ENCODE measurements around the gene SMAD5.

The SMAD5 gene

DNA sequence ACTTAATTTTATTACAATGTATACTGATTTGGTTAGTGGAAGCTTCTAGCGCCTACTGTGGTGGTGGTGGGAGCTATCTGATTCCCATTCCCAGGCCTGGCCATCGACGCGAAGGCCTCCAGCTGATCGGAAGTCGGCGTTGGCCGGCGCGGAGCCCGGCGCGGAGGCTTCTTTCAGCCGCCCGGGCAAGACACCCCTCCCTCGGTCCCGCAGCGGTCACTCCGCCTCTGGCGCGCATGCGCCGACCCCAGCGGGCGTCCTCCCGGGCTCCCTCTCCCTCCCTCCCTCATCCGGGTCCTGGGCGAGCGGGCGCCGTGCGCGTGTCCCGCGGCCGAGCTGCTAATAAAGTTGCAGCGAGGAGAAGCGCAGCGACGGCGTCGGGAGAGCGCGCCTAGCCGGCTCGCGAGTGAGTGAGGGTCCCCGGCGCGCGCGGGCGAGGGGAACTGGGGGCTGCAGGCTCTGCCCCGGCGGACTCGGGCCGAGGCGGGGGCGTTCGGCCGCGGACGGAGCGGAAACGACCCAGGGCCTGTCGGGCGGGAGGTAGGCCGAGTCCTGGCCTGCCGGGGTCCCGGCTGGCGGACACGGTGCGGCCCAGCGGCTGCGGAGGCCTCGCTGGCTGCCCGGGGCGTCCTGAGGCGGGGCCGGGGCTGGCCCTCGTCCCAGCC lies at the start of gene SMAD5:
SMAD5 (plus strand) TSS at position 289 of the 665 bp plus-strand sequence. CDS start 20,916 bp downstream, outside the sequence.
- peak; percentile 77 for DNase-seq

DNA sequence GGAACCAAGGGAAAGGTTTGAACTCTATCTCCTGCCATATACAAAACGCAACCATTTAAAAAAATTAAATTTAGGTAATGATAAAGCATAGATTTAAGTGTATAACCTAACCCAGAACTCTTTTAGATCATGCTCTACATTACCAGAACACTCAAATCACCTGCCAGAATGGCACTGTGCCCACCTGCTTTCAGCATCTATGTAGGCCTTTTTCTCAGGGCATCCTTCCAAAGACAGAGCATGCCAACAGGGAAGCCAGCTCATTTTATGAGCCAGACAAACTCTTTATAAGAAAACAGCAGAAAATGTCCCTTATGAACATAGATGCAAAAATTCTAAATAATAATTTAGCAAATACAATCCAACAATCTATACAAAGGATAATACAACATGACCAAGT lies 47.9 kb upstream of the SMAD5 start:
- no peak for DNase-seq

DNA sequence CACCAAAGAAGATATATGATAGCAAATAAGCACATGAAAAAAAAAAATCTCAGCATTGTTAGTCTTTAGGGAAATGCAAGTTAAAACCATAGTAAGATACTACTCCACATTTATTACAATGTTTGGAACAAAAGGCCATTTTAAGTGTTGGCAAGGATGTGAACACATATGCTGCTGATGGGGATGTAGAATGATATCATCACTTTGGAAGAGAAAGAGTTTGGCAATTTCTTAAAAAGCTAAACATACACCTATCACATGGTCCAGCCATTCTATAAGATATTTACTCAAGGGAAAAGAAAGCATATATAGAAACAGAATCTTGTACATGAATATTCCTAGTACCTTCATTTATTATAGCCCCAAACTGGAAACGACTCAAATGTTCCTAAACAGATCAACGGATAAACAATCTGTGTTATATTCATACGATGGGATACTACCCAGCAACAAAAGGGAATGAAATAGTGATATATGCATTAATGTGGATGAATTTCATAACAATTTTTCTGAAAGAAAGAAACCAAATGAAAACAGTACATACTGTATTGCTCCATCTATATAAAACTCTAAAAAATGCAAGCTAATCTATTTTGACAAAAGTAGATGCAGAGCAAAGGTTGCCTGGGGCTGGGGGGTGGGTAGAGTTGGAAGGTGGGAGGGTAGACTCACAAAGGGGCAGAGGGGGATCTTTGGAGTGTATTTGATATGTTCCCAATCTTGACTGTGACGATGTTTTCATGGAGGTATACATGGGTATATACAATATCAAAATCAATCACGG lies 45.7 kb upstream of the SMAD5 start:
- DNase-seq: no peak

DNA sequence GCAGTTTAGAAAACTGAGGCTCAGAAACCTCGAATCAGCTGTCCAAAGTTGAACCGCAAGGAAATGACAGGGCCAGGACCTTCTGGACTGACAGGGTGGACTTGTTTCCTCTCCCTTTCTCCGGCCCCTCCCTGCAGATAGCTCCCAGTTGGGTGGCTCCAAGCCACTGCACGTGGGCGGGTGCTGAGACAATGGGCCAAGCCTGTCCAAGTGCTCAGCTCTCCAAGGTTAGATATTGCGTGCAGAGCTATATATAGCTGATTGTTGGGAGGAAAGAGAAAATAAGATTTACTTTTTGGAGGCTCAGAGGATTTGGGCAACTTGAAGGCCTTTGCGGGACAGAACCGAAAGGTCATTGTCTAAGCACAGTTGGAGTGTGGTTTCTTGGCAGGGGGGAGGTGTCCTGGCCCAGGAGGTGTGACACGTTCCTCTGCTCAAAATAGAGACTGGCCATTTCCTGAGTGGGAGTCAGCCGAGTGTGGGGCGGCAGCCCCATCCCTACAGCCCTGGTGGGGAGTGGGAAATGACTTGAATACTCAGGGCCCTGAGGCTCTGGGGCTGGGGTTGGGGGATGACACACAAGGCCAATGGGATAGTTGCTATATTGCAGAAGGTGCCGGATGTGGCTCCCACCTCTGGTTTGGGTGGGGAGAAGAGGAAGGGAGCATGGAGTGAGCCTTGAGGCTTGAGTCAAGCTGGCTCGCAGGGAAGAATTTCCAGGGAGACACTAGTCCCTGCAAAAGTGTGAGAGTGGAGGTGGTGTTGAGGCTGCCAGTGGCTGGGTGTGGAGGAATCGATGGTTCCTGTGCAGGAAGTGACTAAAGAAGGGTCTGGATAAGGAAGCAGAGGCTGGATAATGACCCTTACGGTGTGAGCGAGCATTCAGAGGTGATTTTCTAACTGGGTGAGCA lies 44.4 kb upstream of the SMAD5 start:
- no peak for DNase-seq

DNA sequence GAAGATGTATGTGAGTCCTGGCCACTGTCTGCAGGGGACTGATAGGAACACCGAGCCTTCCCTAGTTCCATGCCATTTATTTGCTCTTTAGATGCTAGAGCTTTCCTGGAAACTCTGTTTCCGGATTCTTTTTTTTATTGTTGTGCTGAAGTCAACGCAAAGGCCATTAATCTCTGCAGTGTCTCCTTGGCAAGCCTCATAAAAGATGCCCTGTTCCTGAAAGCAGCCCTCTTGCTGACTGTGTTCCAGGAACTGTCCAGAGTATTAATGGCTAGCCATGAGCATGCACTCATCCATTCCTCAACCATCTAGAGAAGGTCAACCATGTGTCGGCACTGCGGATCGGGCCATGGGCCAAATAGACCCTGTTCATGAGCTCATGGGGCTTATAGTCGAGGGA lies 42.9 kb upstream of the SMAD5 start:
- DNase-seq: no peak

DNA sequence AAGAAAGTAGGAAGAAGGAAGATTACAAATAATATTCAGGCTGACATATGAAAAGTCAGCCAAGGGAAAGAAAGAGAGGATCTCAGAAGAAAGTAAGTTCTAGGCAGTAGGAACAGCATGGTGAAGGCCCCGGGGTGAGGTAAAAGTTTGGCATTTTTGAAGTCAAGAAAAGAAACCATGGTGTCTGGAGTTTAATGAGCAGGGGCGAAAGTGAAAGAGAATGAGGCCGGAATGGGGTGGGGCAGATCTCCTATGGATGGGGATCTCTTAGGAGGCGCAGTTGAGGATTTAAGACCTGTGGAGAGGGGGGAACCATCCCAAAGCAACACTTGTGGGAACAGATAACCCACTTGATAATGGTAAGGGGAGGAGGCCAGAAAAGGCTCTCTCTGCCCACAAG lies 42.3 kb upstream of the SMAD5 start:
- DNase-seq: no peak

DNA sequence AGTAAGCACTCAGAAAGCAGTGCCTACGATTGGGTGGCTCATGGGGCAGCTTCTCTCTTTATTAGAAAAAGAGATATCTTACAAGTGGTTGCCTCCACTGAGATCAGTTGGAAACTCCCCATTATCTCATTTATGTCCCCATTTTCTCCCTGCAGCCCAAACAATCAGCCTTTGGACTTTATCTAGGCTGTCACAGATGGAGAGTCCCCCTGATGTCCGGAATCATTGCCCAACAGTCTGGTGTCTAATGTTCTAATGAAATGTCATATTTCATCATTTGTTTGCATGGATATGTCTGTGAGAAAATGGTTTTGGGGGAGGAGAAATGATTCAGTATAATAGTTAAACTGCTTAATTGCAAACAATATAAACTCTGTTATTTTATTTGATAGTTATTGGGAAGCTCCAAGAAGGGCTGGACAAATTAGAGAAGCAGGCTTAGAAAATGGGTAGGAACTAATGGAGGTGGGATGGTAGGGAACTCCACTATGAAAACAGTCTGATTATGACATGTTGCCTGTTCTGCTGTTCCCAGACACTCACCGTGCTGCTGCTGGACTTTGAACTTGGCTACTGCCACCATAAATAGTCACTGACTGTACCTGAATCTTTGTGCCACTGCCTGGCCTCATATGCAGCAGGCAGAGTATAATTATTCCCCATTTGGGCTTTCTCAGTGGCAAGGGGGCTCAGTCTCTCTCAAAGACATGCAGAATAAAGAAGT lies 38.3 kb upstream of the SMAD5 start:
- no peak for DNase-seq

DNA sequence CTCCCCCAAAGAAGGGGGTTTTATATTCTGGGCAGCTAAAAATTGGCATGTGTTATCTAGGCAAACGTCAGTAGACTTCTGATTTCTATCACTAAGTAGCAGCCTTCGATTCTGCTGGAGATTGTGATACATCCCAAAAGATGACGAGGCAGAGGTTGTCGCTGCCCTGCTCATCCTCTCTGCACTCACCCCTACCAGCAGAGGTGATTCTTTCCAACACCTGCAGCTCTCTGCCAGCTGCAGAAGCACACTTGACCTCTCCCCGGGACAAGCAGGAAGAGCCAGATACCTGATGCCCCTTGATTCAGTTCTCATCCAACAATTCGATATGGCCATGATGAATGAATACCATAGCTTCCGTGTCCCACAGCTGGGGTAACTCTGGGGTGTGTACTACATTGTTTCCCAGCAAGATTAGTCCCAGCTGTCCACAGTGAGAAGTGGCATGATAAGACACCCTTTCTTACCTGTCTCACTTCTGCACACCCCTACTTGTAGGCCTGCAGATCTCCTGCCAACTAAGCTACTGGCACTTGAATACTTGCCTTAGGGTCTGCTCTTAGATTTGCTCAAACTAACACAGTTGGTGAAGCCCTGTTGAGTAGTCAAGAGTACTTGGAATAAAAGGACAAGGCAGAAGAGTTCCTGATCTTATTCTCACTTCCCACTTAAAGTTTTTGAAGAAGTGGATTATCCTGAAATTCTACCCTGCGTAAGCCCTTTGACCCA lies 37.6 kb upstream of the SMAD5 start:
- DNase-seq: no peak

DNA sequence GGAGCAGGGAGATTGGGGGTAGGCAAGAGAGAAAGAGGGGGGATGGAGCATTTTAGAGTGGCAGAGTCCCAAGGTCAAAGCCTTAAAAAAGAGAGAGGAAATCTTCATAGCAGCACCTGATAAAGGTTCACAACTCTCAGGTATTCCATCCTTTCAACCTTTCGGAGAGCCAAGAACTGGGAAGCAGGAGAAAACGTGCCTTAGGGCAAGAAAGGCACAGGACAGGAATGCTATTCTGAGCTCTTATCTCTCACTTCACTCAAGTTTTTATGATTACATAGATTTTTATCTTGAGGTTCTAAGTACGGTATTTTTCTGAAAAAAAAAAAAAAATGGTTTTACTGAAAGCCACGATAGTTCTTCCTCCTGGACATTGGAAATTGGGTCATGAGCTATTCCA lies 34.5 kb upstream of the SMAD5 start:
- DNase-seq: no peak

DNA sequence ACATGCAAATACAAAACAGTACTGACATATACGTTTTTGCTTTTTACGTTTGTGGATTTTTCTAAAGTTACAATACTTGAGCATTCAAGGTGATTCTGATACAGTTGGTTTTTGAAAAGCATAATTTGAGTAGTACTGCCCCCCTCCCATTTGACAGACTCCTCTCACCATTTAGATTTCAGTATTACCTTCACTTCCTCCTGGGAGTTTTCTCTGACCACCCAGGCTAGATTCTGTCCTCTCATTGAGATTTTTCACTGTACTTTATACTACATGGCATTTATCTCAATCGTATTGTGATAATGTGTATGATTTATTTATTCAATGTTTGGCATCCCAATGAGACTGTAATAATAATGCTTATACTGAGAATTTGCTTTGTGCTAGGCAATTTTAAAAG lies 32.8 kb upstream of the SMAD5 start:
- no peak for DNase-seq

DNA sequence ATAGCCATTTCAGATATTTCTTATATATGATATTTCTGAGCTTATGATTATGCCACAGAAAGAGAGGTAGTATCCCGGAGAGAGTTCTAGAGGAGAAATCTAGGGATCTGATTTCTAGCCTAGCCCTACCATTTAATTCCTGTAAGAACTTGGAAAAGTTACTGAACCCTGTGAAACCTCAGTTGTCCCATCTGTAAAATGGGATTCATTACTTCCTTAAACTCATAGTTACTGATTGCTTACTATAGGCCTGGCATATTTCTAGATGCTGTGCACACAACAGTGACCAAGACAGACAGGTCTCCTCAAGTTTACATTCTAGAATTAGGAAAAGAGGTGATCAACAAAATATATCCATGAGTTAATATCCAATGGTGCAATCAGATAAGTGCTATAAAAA lies 30.8 kb upstream of the SMAD5 start:
- no peak for DNase-seq

DNA sequence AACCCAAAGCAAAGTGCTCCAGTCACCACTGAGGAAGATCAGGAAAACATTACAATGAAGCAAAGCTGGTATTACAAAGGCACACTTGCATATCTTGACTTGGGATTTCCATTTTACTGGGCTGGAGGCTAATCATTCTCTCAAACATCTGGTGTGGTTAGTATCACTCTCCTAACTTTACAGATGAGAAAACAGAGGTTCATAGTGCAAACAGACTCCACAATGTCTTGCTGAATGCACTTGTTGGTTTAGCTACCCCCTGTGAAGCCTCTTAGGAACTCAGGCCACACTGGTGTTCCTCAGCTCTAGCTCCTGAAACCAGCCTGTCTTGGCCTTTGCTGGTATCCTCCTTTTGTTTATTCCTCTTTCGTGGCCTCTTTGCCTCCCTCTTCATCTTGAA lies 29.5 kb upstream of the SMAD5 start:
- no peak for DNase-seq

DNA sequence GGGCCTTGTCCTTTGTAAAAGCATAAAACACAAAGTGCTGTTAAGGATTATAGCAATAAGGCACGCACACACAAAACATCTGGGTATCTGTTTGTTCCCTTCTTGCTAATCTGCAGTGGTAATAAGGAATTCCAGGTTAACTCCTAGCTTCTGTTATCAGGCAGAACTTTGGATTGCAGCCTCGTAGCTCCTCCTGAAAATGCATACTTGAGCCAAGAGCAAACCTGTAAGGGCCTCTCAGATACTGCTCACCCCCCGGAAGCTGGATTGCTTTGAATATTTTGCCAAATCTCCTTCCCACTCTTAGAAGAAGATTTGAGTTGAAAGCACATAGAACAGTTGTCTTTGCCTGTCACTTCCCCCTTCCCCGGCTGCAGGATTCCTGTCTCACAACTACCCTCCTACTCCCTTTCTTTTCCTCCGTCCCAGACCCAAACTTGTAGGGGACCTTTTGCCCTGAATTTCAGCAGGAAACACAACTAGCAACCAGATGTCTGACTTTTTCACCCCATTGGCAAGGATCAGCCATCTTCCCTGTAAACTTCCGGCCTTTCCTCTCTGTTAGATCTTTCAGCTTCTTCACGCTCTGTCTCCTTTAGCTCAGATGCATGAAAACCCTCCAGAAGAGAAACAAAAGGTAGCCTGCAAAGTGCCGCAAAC lies 28.2 kb upstream of the SMAD5 start:
- DNase-seq: no peak

DNA sequence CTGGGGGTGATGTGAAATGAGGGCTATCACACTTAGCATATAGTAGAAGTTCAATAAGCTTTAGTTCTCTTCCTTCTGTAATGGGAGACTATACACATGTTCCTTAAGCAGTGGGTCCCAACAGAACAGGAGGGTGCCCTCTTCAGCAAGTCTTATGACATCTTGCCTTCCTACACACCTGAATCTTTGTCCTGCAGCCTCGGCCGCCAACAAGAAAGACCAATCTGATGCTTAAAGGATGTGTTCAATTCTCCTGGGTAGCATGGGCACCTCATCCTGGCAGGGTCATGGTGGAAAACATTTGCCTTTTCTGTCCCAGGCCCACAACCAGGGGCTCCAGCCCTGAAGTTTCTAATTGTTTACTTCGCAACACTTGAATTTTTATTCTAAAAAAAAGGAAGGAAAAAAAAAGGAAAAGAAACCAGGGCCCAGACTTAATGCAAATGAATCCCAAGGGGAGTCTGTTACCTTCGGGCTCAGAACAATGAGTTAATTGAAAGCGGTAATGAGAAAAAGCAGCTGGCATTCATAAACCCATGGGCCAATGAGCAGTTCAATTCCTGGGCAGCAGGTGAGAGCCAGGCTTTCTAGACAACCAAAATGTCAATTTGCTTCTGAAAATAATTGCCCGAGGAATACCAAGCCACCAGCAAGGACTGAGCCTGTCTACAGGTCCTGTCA lies 26.2 kb upstream of the SMAD5 start:
- no peak for DNase-seq

DNA sequence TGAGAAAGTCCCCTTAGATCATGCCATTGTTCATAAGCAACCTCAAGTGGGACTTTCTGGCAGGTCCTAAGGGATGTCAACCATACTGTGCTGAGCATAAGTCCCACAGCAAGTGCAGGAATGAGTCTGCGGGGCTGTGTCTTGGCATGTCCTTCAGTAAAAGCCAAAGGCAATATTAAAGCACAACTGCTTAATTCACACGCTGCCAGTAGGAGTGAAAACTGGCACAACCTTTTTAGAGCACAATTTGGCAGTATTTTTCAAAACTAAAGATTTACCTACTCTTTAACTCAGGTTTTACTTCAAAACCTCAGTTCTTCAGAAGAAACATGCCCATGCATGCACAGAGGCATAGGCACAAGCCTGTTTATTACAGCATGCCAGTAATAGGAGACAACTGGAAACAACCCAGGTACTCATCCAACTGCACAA lies 24.4 kb upstream of the SMAD5 start:
- DNase-seq: no peak

DNA sequence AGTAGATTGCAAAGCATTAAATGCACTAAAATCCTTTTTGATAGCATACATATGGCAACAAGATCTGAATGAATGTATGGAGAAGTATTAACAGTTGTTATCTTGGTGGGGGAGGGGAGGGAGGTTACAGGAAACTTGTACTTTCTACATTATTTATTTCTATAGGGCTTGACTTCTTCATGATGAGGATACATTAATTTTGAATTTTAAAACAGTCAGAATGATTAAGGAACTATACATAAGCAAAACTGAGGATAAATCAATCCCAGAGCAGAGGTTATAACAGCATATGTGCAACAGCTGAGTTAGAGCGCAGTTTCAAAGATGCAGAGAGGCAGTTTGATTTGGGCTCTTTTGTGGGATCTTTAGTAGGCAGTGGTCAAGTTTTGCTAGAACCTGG lies 23.9 kb upstream of the SMAD5 start:
- no peak for DNase-seq

DNA sequence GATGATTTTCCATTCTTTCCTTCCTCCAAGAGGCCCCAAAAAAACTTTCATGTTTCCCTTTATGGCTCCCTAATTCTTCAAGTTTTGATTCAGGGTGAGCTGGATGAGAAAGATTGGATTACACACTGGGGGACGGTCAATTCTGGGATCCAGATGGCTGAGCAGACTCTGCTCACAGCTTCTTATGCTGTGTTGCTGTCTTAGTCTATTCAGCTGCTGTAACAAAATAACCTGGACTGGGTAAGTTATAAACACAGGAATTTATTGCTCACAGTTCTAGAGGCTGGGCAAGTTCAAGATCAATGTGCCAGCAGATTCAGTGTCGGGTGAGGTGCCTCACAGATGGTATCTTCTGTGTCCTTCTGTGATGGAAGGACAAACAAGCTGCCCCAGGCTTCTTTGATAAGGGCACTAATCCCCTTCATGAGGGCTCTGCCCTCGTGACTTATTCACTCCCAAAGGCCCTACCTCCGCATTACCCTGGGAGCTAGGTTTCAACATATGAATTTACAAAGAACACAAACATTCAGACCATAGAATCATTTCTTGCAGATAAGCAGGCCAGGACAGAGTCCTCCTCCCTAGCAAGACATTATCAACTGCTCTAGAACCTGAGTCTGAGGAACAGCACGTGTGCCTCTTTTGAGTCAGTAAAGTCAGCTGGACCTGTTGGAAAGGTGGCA lies 23.1 kb upstream of the SMAD5 start:
- DNase-seq: no peak

DNA sequence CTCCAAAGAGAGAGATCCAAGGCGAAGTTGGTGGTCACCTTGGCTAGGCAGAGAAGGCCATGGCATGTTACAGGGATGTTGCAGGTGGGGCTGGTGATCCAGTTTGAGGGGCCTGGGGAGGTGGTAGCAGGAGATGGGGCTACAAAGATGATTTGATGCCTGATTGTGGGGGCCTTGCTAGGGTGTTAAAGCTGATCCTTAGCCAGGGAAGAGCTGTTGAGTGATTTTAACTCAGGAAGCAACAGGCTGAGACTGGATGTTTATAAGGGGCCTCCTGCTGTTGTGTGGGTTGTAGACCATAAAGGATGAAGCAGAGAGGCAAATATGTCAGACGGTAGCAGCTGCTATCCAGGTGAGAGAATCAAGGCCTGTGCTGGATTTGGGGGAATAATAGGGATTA lies 19.0 kb upstream of the SMAD5 start:
- no peak for DNase-seq

DNA sequence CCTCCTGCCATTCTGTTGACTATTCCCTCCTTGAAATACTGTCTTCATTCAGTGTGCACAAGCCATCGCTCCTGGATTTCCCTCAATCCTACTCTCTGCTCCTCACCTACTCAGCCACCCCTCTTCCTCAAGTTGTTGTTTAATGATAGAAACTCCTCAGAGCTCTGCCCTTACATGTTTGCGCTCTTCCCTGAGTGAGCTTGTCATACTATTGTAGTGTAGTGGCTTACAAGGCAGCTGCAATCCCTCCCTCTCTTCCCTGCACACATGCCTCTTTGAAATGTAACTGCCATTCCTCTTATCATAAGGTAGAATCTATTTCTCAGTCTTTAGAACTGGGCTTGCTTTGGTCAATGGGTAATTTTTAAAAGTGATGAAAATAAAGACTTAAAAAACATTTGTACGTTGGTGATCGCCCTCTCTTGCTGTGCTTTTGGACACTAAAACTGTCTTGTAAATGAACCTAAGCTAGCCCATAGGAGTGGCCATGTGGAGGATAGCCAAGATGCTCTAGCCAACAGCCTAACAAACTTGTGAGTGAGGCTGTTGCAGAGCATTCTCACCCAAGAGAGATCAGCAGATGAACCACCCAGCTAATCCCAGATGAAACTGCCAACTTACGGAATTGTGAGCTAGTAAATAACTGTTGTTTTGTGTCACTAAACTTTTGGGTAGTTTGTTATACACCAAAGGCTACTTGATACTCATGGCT lies 18.1 kb upstream of the SMAD5 start:
- no peak for DNase-seq

Measured in CD4-positive, alpha-beta T cell treated with Interleukin-6 for 4 hours (primary cell).